ENCODE results near the gene CD101. TPM values are rescaled to one million over a fixed set of nuclear protein-coding genes. Genes with fewer than 3 reads are reported as not detected.

The CD101 gene
- total RNA-seq, 1 experiment from 2014 or later: 1.8 TPM

DNA sequence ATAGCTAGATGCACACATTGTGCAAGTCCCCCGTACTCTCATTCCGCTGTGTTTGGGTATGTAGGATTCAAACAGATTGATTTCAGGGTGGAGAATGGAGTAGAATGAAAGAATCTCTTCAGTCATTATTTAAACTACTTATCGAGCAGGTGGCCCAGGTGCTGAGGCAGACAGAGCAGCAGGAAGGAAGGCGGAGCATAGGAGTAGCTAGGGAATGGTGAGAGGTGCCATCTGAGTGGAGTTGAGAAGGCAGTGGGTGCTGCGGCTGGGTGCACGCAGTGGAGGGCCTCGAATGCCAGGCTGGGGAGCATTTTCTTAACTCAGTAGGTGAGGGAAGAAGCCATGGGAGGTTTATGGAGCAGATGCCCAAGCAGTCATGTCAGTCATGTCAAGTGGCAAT, 45.2 kb upstream of the CD101 start:
- H3K23me2 ChIP-seq (ENCODE audit: insufficient read length, low read depth, low read length, poor library complexity, severe bottlenecking): no peaks in the 10 kb centered on the region
- H3K23ac ChIP-seq (ENCODE audit: insufficient read length, low read depth, low read length): no peak overlapping the region
- H3K36me3 Mint-ChIP-seq (ENCODE audit: insufficient read depth in 1 of 3, low read depth in 3 of 3): peaks cover 6 to 14% (median 10%) of the 10 kb centered on the region in 3 experiments; a peak in 5 of 7 replicates
- no peaks in the 10 kb centered on the region for H3K79me1 ChIP-seq (ENCODE audit: insufficient read depth, low read depth, low read length, poor library complexity, severe bottlenecking)
- peaks cover 2% of the 10 kb centered on the region for H4K20me1 ChIP-seq (ENCODE audit: control insufficient read depth, insufficient read depth, insufficient read length)
- no peaks in the 10 kb centered on the region for H3K9me3 Mint-ChIP-seq
- H3K56ac ChIP-seq (ENCODE audit: insufficient read length, low read depth, low read length): no peak overlapping the region
- H2BK12ac ChIP-seq (ENCODE audit: insufficient read length, low read depth, low read length): no peak overlapping the region
- no peak overlapping the region for H3K27ac Mint-ChIP-seq
- no peak overlapping the region for H4K5ac ChIP-seq (ENCODE audit: insufficient read length, low read depth, low read length)
- H3K4ac ChIP-seq (ENCODE audit: low read depth, low read length): no peak overlapping the region
- peaks cover 5% of the 10 kb centered on the region; the same call in 1 of the 2 replicates for H3K4me1 ChIP-seq (ENCODE audit: insufficient read depth, low read length)
- no peak overlapping the region for H3K4me3 Mint-ChIP-seq
- H3K9ac ChIP-seq (ENCODE audit: extremely low read depth, insufficient read length, low read length): no peak overlapping the region
- DNase-seq: no peak
- H3K27ac ChIP-seq (ENCODE audit: insufficient read length, low read depth, low read length): no peak overlapping the region
- no peak overlapping the region for H2BK5ac ChIP-seq (ENCODE audit: insufficient read length, low read length)
- H3K14ac ChIP-seq (ENCODE audit: insufficient read depth, low read length): no peak overlapping the region
- H2AK5ac ChIP-seq (ENCODE audit: insufficient read length, low read length): no peak overlapping the region
- no peak overlapping the region for H4K8ac ChIP-seq (replicated peaks; ENCODE audit: insufficient read length, low read depth, low read length)
- H2BK20ac ChIP-seq (ENCODE audit: low read depth, low read length, poor library complexity, severe bottlenecking): no peak overlapping the region
- H3K9me3 ChIP-seq (ENCODE audit: control insufficient read depth, low read depth, low read length): no peaks in the 10 kb centered on the region
- TF ChIP-seq, protein P1, sequence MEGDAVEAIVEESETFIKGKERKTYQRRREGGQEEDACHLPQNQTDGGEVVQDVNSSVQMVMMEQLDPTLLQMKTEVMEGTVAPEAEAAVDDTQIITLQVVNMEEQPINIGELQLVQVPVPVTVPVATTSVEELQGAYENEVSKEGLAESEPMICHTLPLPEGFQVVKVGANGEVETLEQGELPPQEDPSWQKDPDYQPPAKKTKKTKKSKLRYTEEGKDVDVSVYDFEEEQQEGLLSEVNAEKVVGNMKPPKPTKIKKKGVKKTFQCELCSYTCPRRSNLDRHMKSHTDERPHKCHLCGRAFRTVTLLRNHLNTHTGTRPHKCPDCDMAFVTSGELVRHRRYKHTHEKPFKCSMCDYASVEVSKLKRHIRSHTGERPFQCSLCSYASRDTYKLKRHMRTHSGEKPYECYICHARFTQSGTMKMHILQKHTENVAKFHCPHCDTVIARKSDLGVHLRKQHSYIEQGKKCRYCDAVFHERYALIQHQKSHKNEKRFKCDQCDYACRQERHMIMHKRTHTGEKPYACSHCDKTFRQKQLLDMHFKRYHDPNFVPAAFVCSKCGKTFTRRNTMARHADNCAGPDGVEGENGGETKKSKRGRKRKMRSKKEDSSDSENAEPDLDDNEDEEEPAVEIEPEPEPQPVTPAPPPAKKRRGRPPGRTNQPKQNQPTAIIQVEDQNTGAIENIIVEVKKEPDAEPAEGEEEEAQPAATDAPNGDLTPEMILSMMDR (conservative IDR thresholded peaks at IDR 0.05): no peak
- no peak overlapping the region for H3K4me2 ChIP-seq (ENCODE audit: insufficient read depth, insufficient read length, low read length)
- H3T11ph ChIP-seq (ENCODE audit: low read length): no peak overlapping the region
- H3K18ac ChIP-seq (ENCODE audit: insufficient read length, low read depth, low read length): no peak overlapping the region
- no peaks in the 10 kb centered on the region for H3K27me3 Mint-ChIP-seq (ENCODE audit: low read depth)
- no peak overlapping the region for H2BK120ac ChIP-seq (ENCODE audit: low read depth, low read length, poor library complexity, severe bottlenecking)
- no peak overlapping the region for H2BK15ac ChIP-seq (ENCODE audit: low read depth, low read length)
- no peaks in the 10 kb centered on the region for H3K27me3 ChIP-seq (ENCODE audit: insufficient read depth, low read length)
- H3K4me1 Mint-ChIP-seq: peaks cover 7 to 10% of the 10 kb centered on the region in 2 experiments; a peak in 3 of 4 replicates
- H4K91ac ChIP-seq (ENCODE audit: insufficient read length, low read depth, low read length): no peak overlapping the region
- no peaks in the 10 kb centered on the region for H3K79me2 ChIP-seq (ENCODE audit: insufficient read depth, low read length)
- H2AFZ ChIP-seq (ENCODE audit: low read length): no peak overlapping the region
- no CpG with 5 or more reads among the region's 7 CpGs for WGBS (ENCODE audit: extremely low coverage, insufficient read length, low lambda C conversion rate)

Measured in H9 (cell line).